K562 (cell line): ENCODE measurements around the gene S100A8. TPM values are rescaled to one million over a fixed set of nuclear protein-coding genes. Genes with fewer than 3 reads are reported as not detected.
A peak's percentile ranks its signal among the peaks of the same experiment; 100 is the strongest.

ENCODE experiments used
- ARID1B ChIP-seq: fragments of 450-650 bp; IDR thresholded peaks from 2 replicates; pipeline ENCODE4 v1.6.1; 2016; ENCODE audit warnings: antibody characterized with exemption, mild to moderate bottlenecking, inconsistent platforms
- C11orf30 ChIP-seq: fragments of 450-650 bp; IDR thresholded peaks from 2 replicates; pipeline ENCODE4 v1.6.1; 2016; ENCODE audit warnings: low read depth, mild to moderate bottlenecking
- CREB5 ChIP-seq: fragments of 250-450 bp; sonication (Bioruptor Pico); IDR thresholded peaks from 2 replicates; pipeline ENCODE4 v1.5.0; 2020; ENCODE audit warnings: mild to moderate bottlenecking
- DIDO1 ChIP-seq: fragments of 450-650 bp; IDR thresholded peaks from 2 replicates; pipeline ENCODE4 v1.6.1; 2016; ENCODE audit warnings: low read depth, missing biosample characterization, missing genetic modification characterization
- ESRRA ChIP-seq: fragments of 450-650 bp; IDR thresholded peaks from 2 replicates; pipeline ENCODE4 v1.6.1; 2014; ENCODE audit warnings: low read depth, mild to moderate bottlenecking, moderate library complexity, borderline replicate concordance
- GTF3C2 ChIP-seq: IDR thresholded peaks from 3 replicates; pipeline ENCODE4 v1.6.1; 2011; ENCODE audit warnings: borderline replicate concordance, mild to moderate bottlenecking, moderate library complexity; ENCODE audit not compliant: insufficient read length; ENCODE audit errors: extremely low read depth
- HDAC2 ChIP-seq: fragments of 450-650 bp; IDR thresholded peaks from 2 replicates; pipeline ENCODE4 v1.6.1; 2016; ENCODE audit warnings: mild to moderate bottlenecking
- HES1 ChIP-seq: fragments of 450-650 bp; IDR thresholded peaks from 2 replicates; pipeline ENCODE4 v1.6.1; 2016; ENCODE audit warnings: low read depth, mild to moderate bottlenecking, moderate library complexity
- MNT ChIP-seq, 2 experiments: fragments of 450-650 bp; conservative IDR thresholded peaks; 2 replicates each; pipeline ENCODE4 v1.6.1; 2017; ENCODE audit warnings: mild to moderate bottlenecking in 2 of 2, moderate library complexity in 2 of 2
- MTA1 ChIP-seq: fragments of 450-650 bp; IDR thresholded peaks from 2 replicates; pipeline ENCODE4 v1.6.1; 2017; ENCODE audit warnings: borderline replicate concordance
- MTA2 ChIP-seq: fragments of 450-650 bp; IDR thresholded peaks from 2 replicates; pipeline ENCODE4 v1.6.1; 2016; ENCODE audit warnings: low read depth
- RAD51 ChIP-seq: fragments of 450-650 bp; IDR thresholded peaks from 2 replicates; pipeline ENCODE4 v1.7.1; 2016; ENCODE audit warnings: low read depth, mild to moderate bottlenecking, borderline replicate concordance
- SMARCA4 ChIP-seq: fragments of 450-650 bp; IDR thresholded peaks from 2 replicates; pipeline ENCODE4 v1.6.1; 2016
- SOX6 ChIP-seq: fragments of 450-650 bp; IDR thresholded peaks from 2 replicates; pipeline ENCODE4 v1.6.1; 2014; ENCODE audit warnings: mild to moderate bottlenecking
- TAL1 ChIP-seq: fragments of 450-650 bp; IDR thresholded peaks from 2 replicates; pipeline ENCODE4 v1.6.1; 2016; ENCODE audit warnings: mild to moderate bottlenecking
- TEAD2 ChIP-seq: fragments of 450-650 bp; IDR thresholded peaks from 2 replicates; pipeline ENCODE4 v1.6.1; 2016; ENCODE audit warnings: missing genetic modification characterization, control low read depth, missing compliant biosample characterization
- TRIM24 ChIP-seq, 2 experiments: fragments of 450-650 bp; IDR thresholded peaks; 2 replicates each; pipeline ENCODE4 v1.6.1; 2016
- ZEB2 ChIP-seq: fragments of 450-650 bp; IDR thresholded peaks from 2 replicates; pipeline ENCODE4 v1.6.1; 2016
- ZMIZ1 ChIP-seq, 2 experiments: fragments of 150-350 bp in 1 of 2; IDR thresholded peaks; 2 replicates each; pipeline ENCODE4 v1.6.1; 2012 to 2016; ENCODE audit warnings: low read depth in 2 of 2, low read length in 2 of 2, mild to moderate bottlenecking in 1 of 2, moderate library complexity in 1 of 2
- ZNF253 ChIP-seq: fragments of 250-450 bp; sonication (Bioruptor Pico); conservative IDR thresholded peaks from 2 replicates; pipeline ENCODE4 v1.6.1; 2021; ENCODE audit warnings: mild to moderate bottlenecking
- polyA plus RNA-seq, 8 experiments: library from polyadenylated mRNA; depleted of rRNA in 4 of 8; stranded (reverse) in 5 of 8; unstranded in 3 of 8; fragments of >200 nt; fragmentation: Nextera tagmentation in 2 of 8; fragmentation: Illumina TruSeq in 1 of 8; extraction: Ambion mirVana in 2 of 8; extraction: Trizol in 1 of 8; gene quantifications; 2 replicates each; pipeline versions ENCODE4 v1.2.1 to v1.2.3, GENCODE V29; 2011 to 2014; ENCODE audit warnings: inconsistent platforms in 1 of 8, missing spikeins in 1 of 8
- total RNA-seq, 7 experiments: library from RNA; depleted of rRNA in 6 of 7; stranded (reverse); fragments of >200 nt in 6 of 7; fragmentation: Illumina TruSeq in 2 of 7; extraction: Trizol in 2 of 7; gene quantifications; 2 replicates each; pipeline versions ENCODE4 v1.2.1 to v1.2.3, GENCODE V29; 2011 to 2021; ENCODE audit warnings: low replicate concordance in 1 of 7

Gene S100A8
- total and polyA plus RNA-seq, 9 of the 15 experiments (the other 6 are each of a cell fraction or from before 2014, with no cell fraction given), result 0.15 to 0.60 TPM; not detected in 7

GRCh38 chr1:153342178-153342577 lies 48.7 kb downstream of the S100A8 start (continued):
- TF ChIP-seq ZMIZ1 (IDR thresholded peaks at IDR 0.05; ENCODE audit: low read depth in 2 of 2, low read length in 2 of 2) (0 out of 4 replicates have a peak, but pooled peaks of 1 of the 2 experiments have one; percentile 65), SOX6 (peak; percentile 93), MTA1 (peak; percentile 59), ARID1B (peak; percentile 89), GTF3C2 (no peak), RAD51 (0 out of 2 replicates have a peak, but pooled peaks have one; percentile 20), HES1 (peak; percentile 24; the same call in 1 of the 2 replicates), ZNF253 (CRISPR knock-in tag) (no peak), TEAD2 (tag) (peak; percentile 63; the same call in 1 of the 2 replicates), C11orf30 (peak; percentile 29; the same call in 1 of the 2 replicates), SMARCA4 (peak; percentile 68; the same call in 1 of the 2 replicates), TRIM24 (IDR thresholded peaks at IDR 0.05) (peak in 1 of 2 experiments; percentile 43; a peak in 1 of 4 replicates), TAL1 (peak; percentile 93), ZEB2 (peak; percentile 88), CREB5 (no peak), HDAC2 (peak; percentile 91; the same call in 1 of the 2 replicates), MNT (conservative IDR thresholded peaks at IDR 0.05) (0 out of 4 replicates have a peak, but pooled peaks of 1 of the 2 experiments have one; percentile 31), ESRRA (peak; percentile 41; the same call in 1 of the 2 replicates), MTA2 (peak; percentile 81), DIDO1 (tag) (no peak)
